ENCODE measurements around the gene SDC4. TPM values are rescaled to one million over a fixed set of nuclear protein-coding genes. Genes with fewer than 3 reads are reported as not detected.

The SDC4 gene
- total RNA-seq, 2 donors from 2014 or later = 93.5 to 108 TPM

GRCh38 chr20:45336530-45337366 is 11.5 kb downstream of the SDC4 start:
- Histone ChIP-seq H3K9me3 (no peaks in the 10 kb centered on the region), H3K27ac (peak overlapping the region; percentile 93 to 94), H3K4me3 (peak overlapping the region; percentile 47), H3K36me3 (peaks cover 19% of the 10 kb centered on the region), H3K27me3 (replicated peaks; ENCODE audit: insufficient read depth) (no peaks in the 10 kb centered on the region), H3K4me1 (ENCODE audit: control insufficient read depth in 1 of 2, low read depth in 2 of 2) (peaks cover 39 to 63% of the 10 kb centered on the region in 2 donors)
- DNase-seq (ENCODE audit: low spot score) = peak; percentile 57
- TF ChIP-seq, protein P1, sequence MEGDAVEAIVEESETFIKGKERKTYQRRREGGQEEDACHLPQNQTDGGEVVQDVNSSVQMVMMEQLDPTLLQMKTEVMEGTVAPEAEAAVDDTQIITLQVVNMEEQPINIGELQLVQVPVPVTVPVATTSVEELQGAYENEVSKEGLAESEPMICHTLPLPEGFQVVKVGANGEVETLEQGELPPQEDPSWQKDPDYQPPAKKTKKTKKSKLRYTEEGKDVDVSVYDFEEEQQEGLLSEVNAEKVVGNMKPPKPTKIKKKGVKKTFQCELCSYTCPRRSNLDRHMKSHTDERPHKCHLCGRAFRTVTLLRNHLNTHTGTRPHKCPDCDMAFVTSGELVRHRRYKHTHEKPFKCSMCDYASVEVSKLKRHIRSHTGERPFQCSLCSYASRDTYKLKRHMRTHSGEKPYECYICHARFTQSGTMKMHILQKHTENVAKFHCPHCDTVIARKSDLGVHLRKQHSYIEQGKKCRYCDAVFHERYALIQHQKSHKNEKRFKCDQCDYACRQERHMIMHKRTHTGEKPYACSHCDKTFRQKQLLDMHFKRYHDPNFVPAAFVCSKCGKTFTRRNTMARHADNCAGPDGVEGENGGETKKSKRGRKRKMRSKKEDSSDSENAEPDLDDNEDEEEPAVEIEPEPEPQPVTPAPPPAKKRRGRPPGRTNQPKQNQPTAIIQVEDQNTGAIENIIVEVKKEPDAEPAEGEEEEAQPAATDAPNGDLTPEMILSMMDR (IDR thresholded peaks at IDR 0.05) = no peak
- peak; percentile 52 for ATAC-seq (ENCODE audit: insufficient number of reproducible peaks, low FRiP score, low read depth)

GRCh38 chr20:45330476-45330875 is 17.7 kb downstream of the SDC4 start:
- peaks cover 0 to under 1% of the 10 kb centered on the region in 2 donors for H3K4me1 ChIP-seq (ENCODE audit: control insufficient read depth in 1 of 2, low read depth in 2 of 2)
- H3K36me3 ChIP-seq = peaks cover 67% of the 10 kb centered on the region
- TF ChIP-seq, protein P1 (IDR thresholded peaks at IDR 0.05) = no peak
- ATAC-seq (ENCODE audit: insufficient number of reproducible peaks, low FRiP score, low read depth) (no peak), DNase-seq (ENCODE audit: low spot score) (no peak)
- H3K27ac ChIP-seq = no peak overlapping the region
- no peaks in the 10 kb centered on the region for H3K9me3 ChIP-seq
- no peaks in the 10 kb centered on the region for H3K27me3 ChIP-seq (replicated peaks; ENCODE audit: insufficient read depth)
- no peak overlapping the region for H3K4me3 ChIP-seq

DNA sequence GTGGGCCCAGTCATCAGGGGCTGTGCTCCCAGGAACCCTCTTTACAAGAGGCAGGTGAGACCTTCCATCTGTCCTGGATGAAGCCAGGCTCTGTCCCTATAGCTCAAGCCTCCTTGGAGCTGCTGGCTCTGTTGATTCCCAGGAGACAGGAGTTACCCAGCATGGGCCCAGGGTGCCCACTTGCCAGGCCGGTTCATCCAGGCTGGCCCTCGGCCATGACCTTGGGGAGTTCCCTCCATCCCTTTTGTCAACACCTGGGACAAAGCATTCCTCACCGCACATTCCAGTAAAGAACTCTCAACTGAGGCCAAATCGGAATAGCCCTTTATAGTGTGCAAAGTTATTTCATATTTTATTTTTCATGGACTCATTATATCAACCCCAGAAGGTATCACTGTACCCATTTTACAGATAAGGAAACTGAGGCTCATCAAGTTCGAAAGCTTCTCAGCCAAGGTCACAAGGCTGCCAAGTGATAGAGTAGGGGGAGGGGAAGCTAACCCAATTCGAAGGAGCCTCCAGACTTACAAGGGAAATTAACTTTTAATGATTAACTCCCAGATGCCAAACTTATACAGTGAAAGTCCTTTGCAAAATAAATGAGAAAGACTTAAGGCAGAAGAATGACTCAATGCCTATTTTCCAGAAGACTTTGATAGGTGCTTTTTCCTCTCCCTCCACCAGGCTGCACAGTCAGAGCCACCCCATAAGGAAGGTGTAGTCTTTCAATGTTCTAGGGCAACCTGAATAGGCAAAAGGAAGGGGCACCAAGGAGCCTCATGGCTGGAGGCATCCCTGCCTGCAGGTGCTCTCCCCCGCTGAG is 18.5 kb downstream of the SDC4 start:
- no peaks in the 10 kb centered on the region for H3K9me3 ChIP-seq
- ATAC-seq (ENCODE audit: insufficient number of reproducible peaks, low FRiP score, low read depth) (no peak), DNase-seq (ENCODE audit: low spot score) (no peak)
- no peak overlapping the region for H3K4me3 ChIP-seq
- no peak overlapping the region for H3K27ac ChIP-seq
- H3K36me3 ChIP-seq = peaks cover 64% of the 10 kb centered on the region
- no peaks in the 10 kb centered on the region for H3K27me3 ChIP-seq (replicated peaks; ENCODE audit: insufficient read depth)
- no peaks in the 10 kb centered on the region for H3K4me1 ChIP-seq (ENCODE audit: control insufficient read depth in 1 of 2, low read depth in 2 of 2)
- TF ChIP-seq, protein P1 (IDR thresholded peaks at IDR 0.05) = no peak

GRCh38 chr20:45328451-45328850 is 19.8 kb downstream of the SDC4 start:
- ATAC-seq (ENCODE audit: insufficient number of reproducible peaks, low FRiP score, low read depth) = no peak

More at GRCh38 chr20:45328451-45328850, 19.8 kb downstream of the SDC4 start:
- H3K27me3 ChIP-seq (replicated peaks; ENCODE audit: insufficient read depth) = no peaks in the 10 kb centered on the region
- TF ChIP-seq, protein P1 (IDR thresholded peaks at IDR 0.05) = no peak
- peaks cover 61% of the 10 kb centered on the region for H3K36me3 ChIP-seq
- no peak overlapping the region for H3K27ac ChIP-seq
- no peaks in the 10 kb centered on the region for H3K9me3 ChIP-seq
- no peak overlapping the region for H3K4me3 ChIP-seq
- H3K4me1 ChIP-seq (ENCODE audit: control insufficient read depth in 1 of 2, low read depth in 2 of 2) = no peaks in the 10 kb centered on the region
- DNase-seq (ENCODE audit: low spot score) = no peak

Data from thoracic aorta (tissue), 2 donors.